H1 (cell line): ENCODE results near the gene APOL6. TPM values are rescaled to one million over a fixed set of nuclear protein-coding genes. Genes with fewer than 3 reads are reported as not detected.
A peak's percentile ranks its signal among the peaks of the same experiment; 100 is the strongest.

Experiments used
- CTCF ChIA-PET: fragments of 300-600 bp; sonication (Branson Sonifier 250); formaldehyde crosslinking; loops from one replicate; lab custom pipeline; 2021; ENCODE audit not compliant: partially characterized antibody; lab: Charles Lee
- POLR2A ChIA-PET: fragments of 300-600 bp; sonication (Branson Sonifier 250); formaldehyde crosslinking; loops from one replicate; lab custom pipeline; 2021; ENCODE audit warnings: inconsistent platforms; ENCODE audit not compliant: partially characterized antibody; lab: Charles Lee
- DNase-seq, 2 experiments: peaks; one replicate each; pipeline versions ENCODE4 v3.0.0 to v3.0.0-alpha.2; 2010 to 2022; ENCODE audit warnings: low spot score in 2 of 2, low read depth in 1 of 2, mixed read lengths in 1 of 2
- FAIRE-seq: peaks from 2 replicates; lab custom pipeline; 2011; peaks lifted over from hg19 to GRCh38; lab: Jason Lieb, UNC
- H2AFZ ChIP-seq: 2 replicates; pipeline ENCODE4 v1.8.1; 2012; ENCODE audit warnings: low read length, inconsistent platforms
- H2AK5ac ChIP-seq: 2 replicates; pipeline ENCODE4 v1.6.1; 2013; ENCODE audit warnings: low read depth, low read length
- H2BK120ac ChIP-seq: replicated peaks from 2 replicates; pipeline ENCODE3; 2013; ENCODE audit warnings: low read depth, low read length, inconsistent platforms
- H2BK12ac ChIP-seq: 2 replicates; pipeline ENCODE4 v1.6.1; 2013; ENCODE audit warnings: low read depth, low read length
- H2BK15ac ChIP-seq: 2 replicates; pipeline ENCODE4 v1.6.1; 2013; ENCODE audit warnings: low read length
- H2BK20ac ChIP-seq: 2 replicates; pipeline ENCODE4 v1.6.1; 2013; ENCODE audit warnings: low read length
- H2BK5ac ChIP-seq: 2 replicates; pipeline ENCODE4 v1.6.1; 2013; ENCODE audit warnings: low read depth, low read length
- H3K14ac ChIP-seq: 2 replicates; pipeline ENCODE4 v1.6.1; 2013; ENCODE audit warnings: inconsistent platforms; ENCODE audit not compliant: insufficient read length
- H3K18ac ChIP-seq: 2 replicates; pipeline ENCODE4 v1.6.1; 2013; ENCODE audit warnings: low read length; ENCODE audit errors: extremely low read depth
- H3K23ac ChIP-seq: 2 replicates; pipeline ENCODE4 v1.6.1; 2013; ENCODE audit warnings: inconsistent platforms; ENCODE audit not compliant: insufficient read length
- H3K23me2 ChIP-seq: 2 replicates; pipeline ENCODE4 v1.6.1; 2013; ENCODE audit warnings: low read depth, low read length
- H3K27ac ChIP-seq: 2 replicates; pipeline ENCODE4 v1.6.1; 2011; ENCODE audit warnings: low read depth, low read length, inconsistent platforms
- H3K27me3 ChIP-seq, 4 experiments: replicated peaks in 1 of 4; 1 replicate in 1 of 4; 2 replicates in 3 of 4; pipeline versions ENCODE4 v1.6.1 to v1.8.1; 2011 to 2013; ENCODE audit warnings: low read length in 3 of 4, mild to moderate bottlenecking in 3 of 4, inconsistent platforms in 2 of 4, mixed read lengths in 2 of 4, moderate library complexity in 1 of 4; ENCODE audit not compliant: control insufficient read depth in 3 of 4, insufficient read depth in 3 of 4; ENCODE audit errors: extremely low read depth in 1 of 4
- H3K36me3 ChIP-seq, 4 experiments: 2 replicates each; pipeline versions ENCODE4 v1.6.1 to v1.8.1; 2011 to 2013; ENCODE audit warnings: mild to moderate bottlenecking in 4 of 4, low read length in 3 of 4, moderate library complexity in 2 of 4, control low read depth in 1 of 4, inconsistent platforms in 1 of 4; ENCODE audit not compliant: insufficient read depth in 4 of 4, control insufficient read depth in 2 of 4
- H3K4ac ChIP-seq: replicated peaks from 2 replicates; pipeline ENCODE3; 2013; ENCODE audit warnings: low read length, low read depth, mixed read lengths, inconsistent platforms; ENCODE audit not compliant: insufficient read length
- H3K4me1 ChIP-seq, 4 experiments: replicated peaks in 1 of 4; 1 replicate in 1 of 4; 2 replicates in 3 of 4; pipeline versions ENCODE4 v1.6.1 to v1.8.1; 2011 to 2013; ENCODE audit warnings: low read length in 3 of 4, inconsistent platforms in 2 of 4, mixed read lengths in 1 of 4; ENCODE audit not compliant: insufficient read depth in 4 of 4, control insufficient read depth in 3 of 4
- H3K4me2 ChIP-seq, 2 experiments: 2 replicates each; pipeline versions ENCODE4 v1.6.1 to v1.8.1; 2011 to 2013; ENCODE audit warnings: low read depth in 2 of 2, low read length in 2 of 2, control low read depth in 1 of 2, inconsistent platforms in 1 of 2, mild to moderate bottlenecking in 1 of 2; ENCODE audit not compliant: insufficient read depth in 1 of 2
- H3K4me3 ChIP-seq, 4 experiments: fragments of 200-600, 300-600 bp in 1 of 4; sonication (generic), shearing (Covaris generic), sonication (Bioruptor Twin) in 1 of 4; 2 replicates each; pipeline versions ENCODE4 v1.5.1 to v1.8.1; 2011 to 2016; ENCODE audit warnings: low read length in 4 of 4, low read depth in 3 of 4, control low read depth in 2 of 4, inconsistent platforms in 2 of 4, mild to moderate bottlenecking in 2 of 4, mixed read lengths in 1 of 4, moderate library complexity in 1 of 4; ENCODE audit not compliant: insufficient read depth in 2 of 4; ENCODE audit errors: extremely low read depth in 1 of 4
- H3K56ac ChIP-seq: replicated peaks from 2 replicates; pipeline ENCODE3; 2013; ENCODE audit warnings: low read depth, mild to moderate bottlenecking, mixed read lengths, low read length, inconsistent platforms; ENCODE audit not compliant: insufficient read length
- H3K79me1 ChIP-seq: 2 replicates; pipeline ENCODE4 v1.6.1; 2013; ENCODE audit warnings: low read depth, low read length, control low read depth
- H3K79me2 ChIP-seq, 2 experiments: 2 replicates each; pipeline versions ENCODE4 v1.6.1 to v1.8.1; 2012 to 2013; ENCODE audit warnings: low read length in 2 of 2, mild to moderate bottlenecking in 2 of 2, inconsistent platforms in 1 of 2; ENCODE audit not compliant: insufficient read depth in 2 of 2, control insufficient read depth in 1 of 2
- H3K9ac ChIP-seq, 4 experiments: replicated peaks in 1 of 4; 1 replicate in 1 of 4; 2 replicates in 3 of 4; pipeline versions ENCODE4 v1.6.1 to v1.8.1; 2011 to 2013; ENCODE audit warnings: low read depth in 3 of 4, low read length in 3 of 4, control low read depth in 2 of 4, mild to moderate bottlenecking in 2 of 4, moderate library complexity in 2 of 4, inconsistent platforms in 1 of 4; ENCODE audit errors: extremely low read depth in 1 of 4
- H3K9me3 ChIP-seq, 2 experiments: 2 replicates each; pipeline versions ENCODE4 v1.6.1 to v1.8.1; 2012 to 2013; ENCODE audit warnings: mild to moderate bottlenecking in 2 of 2, moderate library complexity in 2 of 2, control low read depth in 1 of 2, inconsistent platforms in 1 of 2, low read depth in 1 of 2, low read length in 1 of 2, mixed read lengths in 1 of 2; ENCODE audit not compliant: insufficient read depth in 2 of 2
- H4K20me1 ChIP-seq, 2 experiments: replicated peaks in 1 of 2; 2 replicates each; pipeline versions ENCODE3 to v1.8.1; 2011 to 2013; ENCODE audit warnings: inconsistent platforms in 2 of 2, low read length in 2 of 2, mild to moderate bottlenecking in 1 of 2; ENCODE audit not compliant: insufficient read depth in 2 of 2, control insufficient read depth in 1 of 2
- H4K5ac ChIP-seq: 2 replicates; pipeline ENCODE4 v1.6.1; 2013; ENCODE audit warnings: low read length, low read depth, mixed read lengths, inconsistent platforms; ENCODE audit not compliant: insufficient read length
- H4K8ac ChIP-seq: 2 replicates; pipeline ENCODE4 v1.8.0; 2013; ENCODE audit warnings: mild to moderate bottlenecking, moderate library complexity, low read length, inconsistent platforms; ENCODE audit not compliant: insufficient read depth; ENCODE audit errors: extremely low read depth
- H4K91ac ChIP-seq: replicated peaks from 2 replicates; pipeline ENCODE3; 2013; ENCODE audit warnings: low read length, mixed read lengths, inconsistent platforms; ENCODE audit not compliant: insufficient read length
- RNF2 ChIP-seq: fragments of 200-900, 300-1000 bp; sonication (generic); IDR thresholded peaks from 2 replicates; pipeline ENCODE4 v1.7.1; 2016; ENCODE audit warnings: borderline replicate concordance, low read depth, mild to moderate bottlenecking, antibody characterized with exemption, low read length; ENCODE audit not compliant: poor library complexity, severe bottlenecking; ENCODE audit errors: missing control alignments
- TAF1 ChIP-seq: IDR thresholded peaks from 2 replicates; pipeline ENCODE4 v1.6.1; 2011; ENCODE audit warnings: mild to moderate bottlenecking, low read depth, low read length
- WGBS, 2 experiments: shearing (Covaris generic) in 1 of 2; methylation state at CpG; one replicate each; pipeline versions ENCODE4 v1.1.6 to v1.1.7; 2013 to 2015; ENCODE audit warnings: low lambda C conversion rate in 2 of 2, mixed read lengths in 2 of 2, inconsistent platforms in 1 of 2, low coverage in 1 of 2, missing lambda C conversion rate in 1 of 2; ENCODE audit not compliant: insufficient replicate concordance in 2 of 2, insufficient coverage in 1 of 2, insufficient read length in 1 of 2; ENCODE audit errors: extremely low coverage in 1 of 2, missing lambda C conversion rate in 1 of 2; 5-methylcytosine and 5-hydroxymethylcytosine counted together
- polyA plus RNA-seq, 7 experiments: library from polyadenylated mRNA; depleted of rRNA in 3 of 7; stranded (reverse) in 5 of 7; unstranded in 2 of 7; fragments of >200 nt in 5 of 7; fragments of 200-250 nt in 2 of 7; gene quantifications; 1 replicate in 5 of 7; 2 replicates in 1 of 7; 4 replicates in 1 of 7; pipeline versions ENCODE4 v1.2.1 to v1.2.3, GENCODE V29; 2011 to 2013; ENCODE audit warnings: missing spikeins in 2 of 7, mixed read lengths in 2 of 7
- total RNA-seq: library from RNA; stranded (reverse); fragmentation: NEBNext Ultra II Directional; extraction: Animal tissue kit (Norgen Biotek cat#: 25700); gene quantifications from 2 replicates; pipeline ENCODE4 v1.2.1, GENCODE V29; 2021
- TF ChIP-seq, protein P1 (sequence below), 3 experiments: IDR thresholded peaks; 1 replicate in 2 of 3; 2 replicates in 1 of 3; pipeline versions ENCODE4 v1.5.1 to v1.6.1; 2011; ENCODE audit warnings: low read length in 3 of 3, mild to moderate bottlenecking in 3 of 3, inconsistent platforms in 2 of 3, low read depth in 1 of 3, moderate library complexity in 1 of 3; ENCODE audit not compliant: insufficient read depth in 1 of 3; ENCODE audit errors: control extremely low read depth in 1 of 3

APOL6 gene
- total and polyA plus RNA-seq, 2 of the 8 experiments (the other 6 are each of a cell fraction or from before 2014, with no cell fraction given): 0.06 to 0.13 TPM

DNA sequence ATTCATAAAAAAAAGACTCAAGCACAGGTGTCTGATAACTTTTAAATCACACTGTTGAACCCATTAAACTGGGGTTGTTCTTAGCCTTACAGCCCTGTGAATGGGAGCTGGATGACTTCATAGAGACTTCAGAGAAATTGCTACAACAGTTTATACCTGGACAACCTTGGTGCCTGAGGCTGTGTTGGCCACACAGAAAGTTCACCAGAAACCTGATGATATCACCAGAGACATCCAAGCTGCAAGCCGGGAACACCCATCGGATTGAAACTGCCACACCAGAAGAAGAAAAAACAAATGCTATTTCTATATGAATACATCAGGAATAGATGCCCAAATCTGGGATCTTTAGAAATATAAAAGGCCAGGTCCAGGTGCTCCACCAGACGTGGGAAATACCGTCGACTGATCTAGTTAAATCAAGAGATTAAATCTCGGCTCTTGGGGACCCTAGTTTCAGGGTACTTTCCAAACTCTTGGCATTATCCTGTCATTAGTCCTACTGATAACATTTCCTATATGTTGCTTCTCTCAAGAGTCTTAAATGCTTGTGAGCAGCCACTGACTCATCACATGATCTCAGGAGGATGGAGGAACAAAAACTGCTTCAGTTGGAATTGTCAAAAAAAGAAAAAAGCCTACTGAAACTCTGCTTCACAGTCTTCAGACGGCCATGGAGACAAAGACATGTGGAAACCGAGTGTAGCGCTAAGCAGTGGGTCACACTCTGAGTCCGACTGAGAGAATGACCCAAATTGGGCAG is 40.8 kb downstream of the APOL6 start:
- Histone ChIP-seq H4K20me1 (no peaks in the 10 kb centered on the region), H3K18ac (no peak overlapping the region), H3K56ac (no peak overlapping the region), H3K79me1 (no peaks in the 10 kb centered on the region), H3K14ac (no peak overlapping the region), H3K4ac (no peak overlapping the region), H3K36me3 (no peaks in the 10 kb centered on the region), H3K27ac (no peak overlapping the region), H3K4me3 (no peak overlapping the region), H4K5ac (no peak overlapping the region), H2AFZ (no peak overlapping the region), H2BK15ac (no peak overlapping the region), H3K23ac (no peak overlapping the region), H3K23me2 (no peaks in the 10 kb centered on the region), H2BK20ac (no peak overlapping the region), H3K79me2 (no peaks in the 10 kb centered on the region), H3K9me3 (no peaks in the 10 kb centered on the region), H4K8ac (no peak overlapping the region), H2AK5ac (no peak overlapping the region), H2BK5ac (no peak overlapping the region), H3K9ac (no peak overlapping the region), H4K91ac (no peak overlapping the region), H2BK12ac (no peak overlapping the region), H3K27me3 (no peaks in the 10 kb centered on the region), H2BK120ac (no peak overlapping the region), H3K4me2 (no peak overlapping the region), H3K4me1 (no peaks in the 10 kb centered on the region)
- WGBS, 2 experiments: 86% methylated on average over 10 of the region's 10 CpGs; no CpG with 5 or more reads in 1 of the 2 experiments
- no peak for FAIRE-seq
- TF ChIP-seq, protein P1, sequence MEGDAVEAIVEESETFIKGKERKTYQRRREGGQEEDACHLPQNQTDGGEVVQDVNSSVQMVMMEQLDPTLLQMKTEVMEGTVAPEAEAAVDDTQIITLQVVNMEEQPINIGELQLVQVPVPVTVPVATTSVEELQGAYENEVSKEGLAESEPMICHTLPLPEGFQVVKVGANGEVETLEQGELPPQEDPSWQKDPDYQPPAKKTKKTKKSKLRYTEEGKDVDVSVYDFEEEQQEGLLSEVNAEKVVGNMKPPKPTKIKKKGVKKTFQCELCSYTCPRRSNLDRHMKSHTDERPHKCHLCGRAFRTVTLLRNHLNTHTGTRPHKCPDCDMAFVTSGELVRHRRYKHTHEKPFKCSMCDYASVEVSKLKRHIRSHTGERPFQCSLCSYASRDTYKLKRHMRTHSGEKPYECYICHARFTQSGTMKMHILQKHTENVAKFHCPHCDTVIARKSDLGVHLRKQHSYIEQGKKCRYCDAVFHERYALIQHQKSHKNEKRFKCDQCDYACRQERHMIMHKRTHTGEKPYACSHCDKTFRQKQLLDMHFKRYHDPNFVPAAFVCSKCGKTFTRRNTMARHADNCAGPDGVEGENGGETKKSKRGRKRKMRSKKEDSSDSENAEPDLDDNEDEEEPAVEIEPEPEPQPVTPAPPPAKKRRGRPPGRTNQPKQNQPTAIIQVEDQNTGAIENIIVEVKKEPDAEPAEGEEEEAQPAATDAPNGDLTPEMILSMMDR (IDR thresholded peaks at IDR 0.05; ENCODE audit: control extremely low read depth in 1 of 3, insufficient read depth in 1 of 3, low read depth in 1 of 3, low read length in 3 of 3): no peak
- TF ChIP-seq RNF2 (no peak), TAF1 (no peak)
- ChIA-PET POLR2A (no interaction called here), CTCF (interaction anchor here (1.2 kb wide), 1 partner anchor 62 kb away, joined by 6 read pairs; no protein-coding TSS in a partner anchor)
- DNase-seq: peak in 1 of 2 experiments; percentile 24
